ENCODE data around the gene FOXA3. TPM values are rescaled to one million over a fixed set of nuclear protein-coding genes. Genes with fewer than 3 reads are reported as not detected.

Gene FOXA3
- total RNA-seq, 4 donors from 2014 or later, result 1.9 to 24.4 (median 9.2) TPM

GRCh38 chr19:45816236-45817009, 47.7 kb upstream of the FOXA3 start:
- no peaks in the 10 kb centered on the region for H3K9me3 ChIP-seq
- in situ Hi-C loops (cut with MboI; ENCODE audit: low pct_ligation_motif_present in 1 of 4, low pct_unique_long_range_greater_than_20kb in 1 of 4, low sequenced_read_pairs in 3 of 4) (no loop called here), intact Hi-C loops (cut with DNase I; ENCODE audit: low total_unique reads) (no loop called here)
- no peak for TF ChIP-seq POLR2A (IDR thresholded peaks at IDR 0.05)
- no peak for TF ChIP-seq POLR2AphosphoS5 (IDR thresholded peaks at IDR 0.05)
- TF ChIP-seq CTCF (IDR thresholded peaks at IDR 0.05), result no peak
- no peak for TF ChIP-seq EP300 (IDR thresholded peaks at IDR 0.05; ENCODE audit: low read depth)
- H3K27me3 ChIP-seq, result no peaks in the 10 kb centered on the region
- DNase-seq, result no peak
- no peak overlapping the region for H3K27ac ChIP-seq
- no peak overlapping the region for H3K4me3 ChIP-seq
- WGBS, 2 donors (ENCODE audit: low coverage in 1 of 2), result 79% methylated on average over 17 of the region's 18 CpGs; no CpG with 5 or more reads in 1 of the 2 donors
- peaks cover 0 to 6% (median 0%) of the 10 kb centered on the region in 4 donors for H3K36me3 ChIP-seq
- H3K4me1 ChIP-seq, result peaks cover 0 to 16% (median 4%) of the 10 kb centered on the region in 4 donors

GRCh38 chr19:45817010-45817724, 47.0 kb upstream of the FOXA3 start:
- Histone ChIP-seq H3K36me3 (peaks cover 0 to 6% (median 0%) of the 10 kb centered on the region in 4 donors), H3K9me3 (no peaks in the 10 kb centered on the region), H3K27me3 (no peaks in the 10 kb centered on the region), H3K4me1 (peaks cover 0 to 16% (median 4%) of the 10 kb centered on the region in 4 donors), H3K27ac (no peak overlapping the region), H3K4me3 (no peak overlapping the region)
- 5 to 14% methylated on average over 4 to 24 of the region's 24 CpGs for WGBS, 2 donors (ENCODE audit: low coverage in 1 of 2)
- TF ChIP-seq POLR2AphosphoS5 (IDR thresholded peaks at IDR 0.05), result peak in 1 of 3 donors; percentile 12
- no peak for TF ChIP-seq POLR2A (IDR thresholded peaks at IDR 0.05)
- no peak for TF ChIP-seq EP300 (IDR thresholded peaks at IDR 0.05; ENCODE audit: low read depth)
- peak; percentile 94 to 98 (median 98) for TF ChIP-seq CTCF (IDR thresholded peaks at IDR 0.05)
- peak; percentile 96 for DNase-seq
- intact Hi-C loops (cut with DNase I; ENCODE audit: low total_unique reads) (no loop called here), in situ Hi-C loops (cut with MboI; ENCODE audit: low pct_ligation_motif_present in 1 of 4, low pct_unique_long_range_greater_than_20kb in 1 of 4, low sequenced_read_pairs in 3 of 4) (no loop called here)

GRCh38 chr19:45817725-45818301, 46.3 kb upstream of the FOXA3 start:
- in situ Hi-C loops (cut with MboI; ENCODE audit: low pct_ligation_motif_present in 1 of 4, low pct_unique_long_range_greater_than_20kb in 1 of 4, low sequenced_read_pairs in 3 of 4), result no loop called here
- no peak for DNase-seq
- Histone ChIP-seq H3K36me3 (peaks cover 0 to 6% (median 0%) of the 10 kb centered on the region in 4 donors), H3K4me1 (peaks cover 0 to 16% (median 4%) of the 10 kb centered on the region in 4 donors), H3K27me3 (no peaks in the 10 kb centered on the region), H3K4me3 (no peak overlapping the region), H3K9me3 (no peaks in the 10 kb centered on the region), H3K27ac (no peak overlapping the region)
- TF ChIP-seq POLR2A (IDR thresholded peaks at IDR 0.05) (no peak), EP300 (IDR thresholded peaks at IDR 0.05; ENCODE audit: low read depth) (no peak), CTCF (IDR thresholded peaks at IDR 0.05) (no peak)
- WGBS, 2 donors (ENCODE audit: low coverage in 1 of 2), result 82% methylated on average over 17 of the region's 19 CpGs; no CpG with 5 or more reads in 1 of the 2 donors
- intact Hi-C loops (cut with DNase I; ENCODE audit: low total_unique reads), result no loop called here

DNA sequence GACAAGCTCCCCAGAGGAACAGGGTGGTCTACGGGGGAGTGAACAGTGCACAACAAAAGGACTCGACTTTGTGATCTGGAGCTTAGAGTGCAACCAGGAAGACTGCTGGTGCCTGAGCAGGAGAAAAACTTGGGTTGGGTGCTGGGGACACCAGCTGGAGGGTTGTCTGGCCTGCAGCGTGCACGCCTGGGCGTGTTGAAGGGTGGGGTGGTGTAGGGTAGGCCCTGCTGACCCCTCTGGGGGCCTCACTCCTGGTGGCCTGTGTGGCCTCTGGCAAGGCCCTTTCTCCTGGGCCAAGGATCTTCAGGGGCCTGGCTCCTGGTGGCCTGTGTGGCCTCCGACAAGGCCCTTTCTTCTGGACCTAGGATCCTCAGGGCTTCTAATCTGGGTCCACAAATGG, 44.4 kb upstream of the FOXA3 start:
- intact Hi-C loops (cut with DNase I; ENCODE audit: low total_unique reads), result no loop called here
- H3K9me3 ChIP-seq, result no peaks in the 10 kb centered on the region
- H3K36me3 ChIP-seq, result peaks cover 0 to 6% (median 0%) of the 10 kb centered on the region in 4 donors
- in situ Hi-C loops (cut with MboI; ENCODE audit: low pct_ligation_motif_present in 1 of 4, low pct_unique_long_range_greater_than_20kb in 1 of 4, low sequenced_read_pairs in 3 of 4), result no loop called here
- TF ChIP-seq EP300 (IDR thresholded peaks at IDR 0.05; ENCODE audit: low read depth) (no peak), CTCF (IDR thresholded peaks at IDR 0.05) (no peak), POLR2A (IDR thresholded peaks at IDR 0.05) (no peak), POLR2AphosphoS5 (IDR thresholded peaks at IDR 0.05) (no peak)
- H3K27me3 ChIP-seq, result no peaks in the 10 kb centered on the region
- peaks cover 0 to 20% (median 4%) of the 10 kb centered on the region in 4 donors for H3K4me1 ChIP-seq
- no peak overlapping the region for H3K4me3 ChIP-seq
- WGBS, 2 donors (ENCODE audit: low coverage in 1 of 2), result 82 to 100% methylated on average over 1 to 6 of the region's 6 CpGs
- no peak for DNase-seq
- no peak overlapping the region for H3K27ac ChIP-seq
